HFFc6 (cell line): ENCODE measurements around the gene DENND5A. TPM values are rescaled to one million over a fixed set of nuclear protein-coding genes. Genes with fewer than 3 reads are reported as not detected.
"Not testable (repeated sequence)": the region's sequence is repeated elsewhere in the genome, so short reads cannot be mapped to it uniquely, and the experiment has no call there.

Experiments
- DNase-seq: peaks from one replicate; pipeline ENCODE4 v3.0.0-alpha.2; 2018
- H3K27ac Mint-ChIP-seq: 2 replicates; pipeline ENCODE4 v1.8.0; 2020; ENCODE audit warnings: mild to moderate bottlenecking, mixed read lengths
- H3K27me3 Mint-ChIP-seq: 2 replicates; pipeline ENCODE4 v1.8.0; 2021; ENCODE audit warnings: mild to moderate bottlenecking, moderate library complexity, mixed read lengths; ENCODE audit not compliant: insufficient read depth
- H3K36me3 Mint-ChIP-seq: 2 replicates; pipeline ENCODE4 v1.8.0; 2021; ENCODE audit warnings: low read depth, mixed read lengths
- H3K4me1 Mint-ChIP-seq: 2 replicates; pipeline ENCODE4 v1.8.0; 2020; ENCODE audit warnings: low read depth, mixed read lengths
- H3K4me3 Mint-ChIP-seq: 2 replicates; pipeline ENCODE4 v1.8.0; 2020; ENCODE audit warnings: mild to moderate bottlenecking, moderate library complexity, mixed read lengths
- H3K9me3 Mint-ChIP-seq: 2 replicates; pipeline ENCODE4 v1.8.0; 2020; ENCODE audit warnings: mild to moderate bottlenecking, mixed read lengths
- total RNA-seq, 6 experiments: library from RNA; stranded (reverse); fragmentation: NEBNext Ultra II Directional; extraction: Animal tissue kit (Norgen Biotek cat#: 25700); gene quantifications; 2 replicates in 1 of 6; 3 replicates in 5 of 6; pipeline ENCODE4 v1.2.3, GENCODE V29; 2021
- TF ChIP-seq, protein P1 (sequence below): fragments of 200-600 bp; sonication (generic); IDR thresholded peaks from 2 replicates; pipeline ENCODE4 v1.5.0; 2021; ENCODE audit warnings: antibody characterized with exemption, mild to moderate bottlenecking

Gene DENND5A
- total RNA-seq, 6 experiments from 2014 or later: 82.0 to 106 (median 92.8) TPM

DNA sequence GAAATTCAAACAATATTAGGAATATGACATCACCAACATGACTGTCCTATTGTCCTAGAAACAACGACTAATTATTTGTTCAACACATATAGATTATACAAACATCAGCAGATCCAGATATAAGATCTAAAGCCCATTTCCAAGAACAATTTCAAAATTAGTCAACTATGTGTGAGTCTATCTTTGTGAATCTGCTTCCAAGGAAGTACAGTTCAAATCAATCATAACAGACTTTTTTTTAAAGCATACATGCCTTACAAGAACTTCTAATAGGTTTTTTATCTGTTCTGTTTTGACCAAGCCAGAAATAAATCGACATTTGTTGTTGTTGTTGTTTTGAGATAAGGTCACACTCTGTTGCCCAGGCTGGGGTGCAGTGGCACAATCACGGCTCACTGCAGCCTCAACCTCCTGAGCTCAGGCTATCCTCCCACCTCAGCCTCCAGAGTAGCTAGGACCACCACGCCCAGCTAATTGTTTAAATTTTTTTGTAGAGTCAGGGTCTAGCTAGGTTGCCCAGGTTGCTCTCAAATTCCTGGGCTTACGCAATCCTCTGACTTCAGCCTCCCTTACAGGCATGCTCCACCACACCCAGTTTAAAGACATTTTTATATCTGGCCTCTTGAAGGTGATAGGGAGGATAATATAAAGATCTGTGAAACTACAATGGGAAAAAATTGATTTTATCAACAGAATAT lies 54.8 kb downstream of the DENND5A start:
- Mint-ChIP-seq H3K4me1 (peaks cover 85% of the 10 kb centered on the region), H3K27ac (peak overlapping the region; percentile 36), H3K27me3 (no peaks in the 10 kb centered on the region), H3K36me3 (peaks cover 12% of the 10 kb centered on the region), H3K9me3 (no peaks in the 10 kb centered on the region), H3K4me3 (peak overlapping the region; percentile 3)
- TF ChIP-seq, protein P1, sequence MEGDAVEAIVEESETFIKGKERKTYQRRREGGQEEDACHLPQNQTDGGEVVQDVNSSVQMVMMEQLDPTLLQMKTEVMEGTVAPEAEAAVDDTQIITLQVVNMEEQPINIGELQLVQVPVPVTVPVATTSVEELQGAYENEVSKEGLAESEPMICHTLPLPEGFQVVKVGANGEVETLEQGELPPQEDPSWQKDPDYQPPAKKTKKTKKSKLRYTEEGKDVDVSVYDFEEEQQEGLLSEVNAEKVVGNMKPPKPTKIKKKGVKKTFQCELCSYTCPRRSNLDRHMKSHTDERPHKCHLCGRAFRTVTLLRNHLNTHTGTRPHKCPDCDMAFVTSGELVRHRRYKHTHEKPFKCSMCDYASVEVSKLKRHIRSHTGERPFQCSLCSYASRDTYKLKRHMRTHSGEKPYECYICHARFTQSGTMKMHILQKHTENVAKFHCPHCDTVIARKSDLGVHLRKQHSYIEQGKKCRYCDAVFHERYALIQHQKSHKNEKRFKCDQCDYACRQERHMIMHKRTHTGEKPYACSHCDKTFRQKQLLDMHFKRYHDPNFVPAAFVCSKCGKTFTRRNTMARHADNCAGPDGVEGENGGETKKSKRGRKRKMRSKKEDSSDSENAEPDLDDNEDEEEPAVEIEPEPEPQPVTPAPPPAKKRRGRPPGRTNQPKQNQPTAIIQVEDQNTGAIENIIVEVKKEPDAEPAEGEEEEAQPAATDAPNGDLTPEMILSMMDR: no peak
- no peak for DNase-seq

- peaks cover 77% of the 10 kb centered on the region for H3K4me1 Mint-ChIP-seq
Measured at GRCh38 chr11:9209604-9210003, 55.5 kb downstream of the DENND5A start.

GRCh38 chr11:9208726-9209501 lies 56.2 kb downstream of the DENND5A start:
- TF ChIP-seq, protein P1: no peak
- Mint-ChIP-seq H3K9me3 (no peaks in the 10 kb centered on the region), H3K36me3 (peaks cover 14% of the 10 kb centered on the region), H3K27ac (no peak overlapping the region), H3K27me3 (no peaks in the 10 kb centered on the region), H3K4me1 (peaks cover 71% of the 10 kb centered on the region), H3K4me3 (peak overlapping the region; percentile 19; the same call in 1 of the 2 replicates)
- DNase-seq: no peak

More at GRCh38 chr11:9209604-9210003, 55.5 kb downstream of the DENND5A start:
- Mint-ChIP-seq H3K4me3 (peak overlapping the region; percentile 19; the same call in 1 of the 2 replicates), H3K36me3 (peaks cover 12% of the 10 kb centered on the region)
- not testable (repeated sequence) for H3K9me3 Mint-ChIP-seq, H3K27me3 Mint-ChIP-seq, H3K27ac Mint-ChIP-seq, DNase-seq

DNA sequence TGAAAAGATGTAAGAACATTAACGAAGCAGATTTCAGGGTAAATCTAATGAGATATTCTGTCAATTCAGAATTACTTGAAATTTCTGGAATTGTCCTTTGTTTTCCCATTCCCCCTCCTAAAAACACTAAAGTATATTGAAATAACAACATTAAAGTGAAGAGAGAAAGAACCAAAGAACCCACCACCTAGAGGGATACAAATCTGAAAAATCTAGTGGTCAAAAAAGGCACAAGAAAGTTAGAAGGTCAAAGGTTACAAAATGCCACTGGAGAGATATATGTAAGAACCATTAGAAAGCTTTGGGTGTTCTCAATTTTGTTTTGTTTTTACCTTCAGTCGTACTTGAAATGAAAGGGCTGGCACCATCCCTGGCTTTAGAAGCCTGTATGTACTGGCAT lies 57.9 kb downstream of the DENND5A start:
- Mint-ChIP-seq H3K4me1 (peaks cover 76% of the 10 kb centered on the region), H3K9me3 (no peaks in the 10 kb centered on the region), H3K27ac (peak overlapping the region; percentile 94)

DNA sequence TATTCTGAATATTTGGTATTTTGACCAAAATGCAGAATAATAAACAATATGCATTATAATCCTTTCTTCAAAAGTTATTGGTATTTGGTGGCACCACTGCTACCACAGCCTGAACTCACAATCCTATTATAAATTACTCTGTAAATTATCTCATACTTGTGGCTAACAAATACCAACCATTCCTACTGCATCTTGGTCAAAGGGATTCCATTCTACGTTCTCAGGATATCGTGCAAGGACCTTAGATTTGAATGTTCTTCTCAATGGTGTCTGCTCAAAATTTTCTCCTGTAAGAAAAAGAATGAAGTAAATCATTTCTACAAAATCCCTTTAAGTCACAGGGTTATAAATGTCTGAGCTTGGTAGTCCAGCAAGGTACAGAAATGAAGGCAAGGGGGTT lies 58.7 kb downstream of the DENND5A start:
- peaks cover 75% of the 10 kb centered on the region for H3K4me1 Mint-ChIP-seq
- H3K36me3 Mint-ChIP-seq: peaks cover 26% of the 10 kb centered on the region; the same call in 1 of the 2 replicates
- peak overlapping the region; percentile 94 for H3K27ac Mint-ChIP-seq
- no peaks in the 10 kb centered on the region for H3K9me3 Mint-ChIP-seq
- TF ChIP-seq, protein P1: no peak
- peak overlapping the region; percentile 62 for H3K4me3 Mint-ChIP-seq
- peak; percentile 70 for DNase-seq
- no peaks in the 10 kb centered on the region; the same call in 1 of the 2 replicates for H3K27me3 Mint-ChIP-seq

More for the DNA sequence above, 57.9 kb downstream of the DENND5A start:
- Mint-ChIP-seq H3K27me3 (no peaks in the 10 kb centered on the region; the same call in 1 of the 2 replicates), H3K4me3 (no peak overlapping the region), H3K36me3 (peaks cover 29% of the 10 kb centered on the region)
- TF ChIP-seq, protein P1: no peak
- DNase-seq: no peak
